ENCODE data around the gene KIF1C.
A peak's percentile ranks its signal among the peaks of the same experiment; 100 is the strongest.
"Not testable (repeated sequence)": the region's sequence is repeated elsewhere in the genome, so short reads cannot be mapped to it uniquely, and the experiment has no call there.

The KIF1C gene

DNA sequence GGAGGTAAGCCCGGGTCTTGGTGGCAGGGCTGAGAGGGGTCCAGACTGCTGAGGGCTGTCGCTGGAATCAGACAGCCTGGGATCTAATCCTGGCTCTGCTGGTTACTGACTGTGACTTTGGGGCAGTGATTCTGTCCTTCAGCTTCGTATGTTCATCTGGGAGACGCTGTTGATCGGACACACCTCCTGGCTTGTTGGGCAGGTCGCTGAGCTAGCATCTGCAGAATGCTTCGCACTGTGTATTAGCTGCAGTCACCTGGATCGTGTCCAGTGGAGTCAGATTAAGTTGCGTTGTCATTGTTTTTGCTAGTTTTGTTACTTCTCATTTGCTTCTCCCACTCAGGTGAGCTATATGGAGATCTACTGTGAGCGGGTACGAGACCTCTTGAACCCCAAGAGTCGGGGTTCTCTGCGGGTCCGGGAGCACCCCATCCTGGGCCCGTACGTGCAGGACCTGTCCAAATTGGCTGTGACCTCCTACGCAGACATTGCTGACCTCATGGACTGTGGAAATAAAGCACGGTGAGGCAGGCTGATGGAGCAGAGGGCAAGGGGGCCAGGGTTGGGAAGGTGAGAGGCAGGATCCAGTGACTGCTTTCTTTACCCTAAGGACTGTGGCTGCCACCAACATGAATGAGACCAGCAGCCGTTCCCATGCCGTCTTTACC is 4.5 kb downstream of the KIF1C start:
- no peak for DNase-seq

DNA sequence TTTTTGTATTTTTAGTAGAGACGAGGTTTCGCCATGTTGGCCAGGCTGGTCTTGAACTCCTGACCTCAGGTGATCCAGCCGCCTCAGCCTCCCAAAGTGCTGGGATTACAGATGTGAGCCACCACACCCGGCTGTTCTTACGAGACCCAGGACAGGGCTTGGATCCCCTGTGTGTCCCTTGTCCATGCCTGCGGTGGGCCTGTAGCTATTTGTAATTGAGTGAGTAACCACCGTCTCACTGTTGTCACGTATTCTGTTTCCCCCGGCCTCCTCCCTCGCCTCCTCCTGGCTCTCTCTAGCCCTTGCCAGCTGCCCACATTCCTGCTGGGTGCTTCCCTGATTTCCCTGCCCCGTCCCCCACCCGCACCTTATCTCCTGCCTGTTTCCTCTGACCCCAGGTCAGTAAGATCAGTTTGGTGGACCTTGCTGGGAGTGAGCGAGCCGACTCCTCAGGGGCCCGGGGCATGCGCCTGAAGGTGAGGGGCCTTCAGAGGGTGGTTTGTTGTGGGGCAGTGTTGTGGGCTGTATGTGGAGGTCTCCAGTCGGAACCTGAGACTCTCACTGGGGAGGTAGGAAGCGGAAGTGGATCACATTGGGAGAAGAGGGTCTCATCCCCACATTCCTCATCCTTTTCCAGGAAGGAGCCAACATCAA is 5.6 kb downstream of the KIF1C start:
- DNase-seq, result no peak

DNA sequence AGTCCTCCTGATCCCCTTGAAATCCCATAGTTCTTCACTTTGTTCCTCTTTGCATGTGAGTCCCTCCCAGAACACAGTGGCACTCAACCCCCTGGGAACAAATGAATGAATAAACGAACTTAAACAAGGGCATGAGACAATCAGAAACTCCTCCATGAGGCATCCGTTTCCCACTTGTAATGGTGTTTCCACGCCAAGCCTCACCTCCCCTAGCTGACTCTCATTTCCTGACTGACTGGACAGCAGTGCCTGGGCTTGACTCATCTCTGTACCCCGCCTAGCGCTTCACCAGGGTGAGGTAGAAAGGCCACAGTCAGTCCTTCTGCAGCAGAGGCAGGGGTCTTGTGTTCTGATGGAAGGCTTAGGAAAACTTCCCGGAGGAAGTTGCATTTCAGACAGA is 14.2 kb downstream of the KIF1C start:
- no peak for DNase-seq

DNA sequence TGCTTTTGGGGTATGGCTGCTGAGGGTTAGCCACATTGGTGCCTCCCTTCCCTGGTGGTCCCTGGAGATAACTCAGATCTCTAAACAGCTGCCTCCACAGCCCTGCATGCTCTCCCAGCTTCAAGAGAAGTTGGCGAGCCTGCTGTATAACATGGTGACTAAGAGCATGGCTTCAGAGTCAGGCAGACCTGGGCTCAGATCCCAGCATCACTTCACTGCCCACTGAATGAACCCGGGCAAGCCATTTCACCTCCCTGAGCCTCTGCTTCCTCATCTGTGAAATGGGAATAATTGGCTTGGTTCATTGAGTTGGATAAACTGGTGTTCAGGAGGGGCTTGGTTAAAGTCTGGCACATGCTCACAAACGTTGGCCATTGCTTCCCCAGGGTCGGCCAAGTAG is 16.6 kb downstream of the KIF1C start:
- no peak for DNase-seq

DNA sequence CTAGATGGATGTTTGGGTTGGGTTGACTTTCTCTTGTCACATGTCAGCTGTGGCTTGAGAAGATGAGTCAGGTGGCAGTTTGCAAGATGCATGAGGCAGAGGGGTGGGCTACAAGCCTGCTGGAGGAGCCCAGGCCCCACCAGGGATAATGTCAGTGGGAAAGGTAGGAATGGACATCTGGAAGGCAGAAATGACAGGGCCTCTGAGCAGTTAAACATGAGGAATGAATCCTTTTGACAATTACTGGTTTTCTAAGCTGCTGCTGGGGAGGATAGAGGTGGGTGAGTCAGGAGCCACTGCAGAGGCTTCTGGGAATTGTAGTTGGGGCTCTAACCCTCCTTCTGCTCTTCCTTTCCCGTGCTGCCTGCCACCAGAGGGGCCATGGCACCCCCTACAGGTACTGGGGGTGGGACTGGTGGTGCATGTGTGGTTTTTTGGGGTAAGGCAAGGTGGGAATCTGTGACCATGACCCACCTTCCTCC is 21.8 kb downstream of the KIF1C start:
- DNase-seq, result no peak

DNA sequence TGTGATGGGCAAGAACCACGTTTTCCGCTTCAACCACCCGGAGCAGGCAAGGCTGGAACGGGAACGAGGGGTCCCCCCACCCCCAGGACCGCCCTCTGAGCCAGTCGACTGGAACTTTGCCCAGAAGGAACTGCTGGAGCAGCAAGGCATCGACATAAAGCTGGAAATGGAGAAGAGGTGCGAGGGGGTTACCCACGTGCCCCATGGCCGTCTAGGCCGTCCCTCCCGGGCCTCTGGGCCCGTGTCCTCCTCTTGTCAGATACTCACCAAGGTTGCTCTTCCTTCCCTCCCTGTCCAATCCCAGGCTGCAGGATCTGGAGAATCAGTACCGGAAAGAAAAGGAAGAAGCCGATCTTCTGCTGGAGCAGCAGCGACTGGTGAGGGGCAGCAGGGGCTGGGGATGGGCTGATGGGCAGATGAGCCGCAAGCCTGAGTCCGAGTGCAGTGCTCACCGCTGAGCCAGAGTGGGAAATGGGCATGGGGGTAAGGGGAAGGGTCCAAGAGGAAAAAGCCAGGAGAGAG is 22.8 kb downstream of the KIF1C start:
- DNase-seq, result no peak

DNA sequence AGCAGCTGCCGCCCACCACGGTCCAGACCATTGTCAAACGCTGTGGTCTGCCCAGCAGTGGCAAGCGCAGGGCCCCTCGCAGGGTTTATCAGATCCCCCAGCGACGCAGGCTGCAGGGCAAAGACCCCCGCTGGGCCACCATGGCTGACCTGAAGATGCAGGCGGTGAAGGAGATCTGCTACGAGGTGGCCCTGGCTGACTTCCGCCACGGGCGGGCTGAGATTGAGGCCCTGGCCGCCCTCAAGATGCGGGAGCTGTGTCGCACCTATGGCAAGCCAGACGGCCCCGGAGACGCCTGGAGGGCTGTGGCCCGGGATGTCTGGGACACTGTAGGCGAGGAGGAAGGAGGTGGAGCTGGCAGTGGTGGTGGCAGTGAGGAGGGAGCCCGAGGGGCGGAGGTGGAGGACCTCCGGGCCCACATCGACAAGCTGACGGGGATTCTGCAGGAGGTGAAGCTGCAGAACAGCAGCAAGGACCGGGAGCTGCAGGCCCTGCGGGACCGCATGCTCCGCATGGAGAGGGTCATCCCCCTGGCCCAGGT is 24.5 kb downstream of the KIF1C start:
- no peak for DNase-seq

DNA sequence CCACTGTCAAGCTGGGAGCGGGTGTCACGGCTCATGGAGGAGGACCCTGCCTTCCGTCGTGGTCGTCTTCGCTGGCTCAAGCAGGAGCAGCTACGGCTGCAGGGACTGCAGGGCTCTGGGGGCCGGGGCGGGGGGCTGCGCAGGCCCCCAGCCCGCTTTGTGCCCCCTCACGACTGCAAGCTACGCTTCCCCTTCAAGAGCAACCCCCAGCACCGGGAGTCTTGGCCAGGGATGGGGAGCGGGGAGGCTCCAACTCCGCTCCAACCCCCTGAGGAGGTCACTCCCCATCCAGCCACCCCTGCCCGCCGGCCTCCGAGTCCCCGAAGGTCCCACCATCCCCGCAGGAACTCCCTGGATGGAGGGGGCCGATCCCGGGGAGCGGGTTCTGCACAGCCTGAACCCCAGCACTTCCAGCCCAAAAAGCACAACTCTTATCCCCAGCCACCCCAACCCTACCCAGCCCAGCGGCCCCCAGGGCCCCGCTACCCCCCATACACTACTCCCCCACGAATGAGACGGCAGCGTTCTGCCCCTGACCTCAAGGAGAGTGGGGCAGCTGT is 25.9 kb downstream of the KIF1C start:
- DNase-seq, result no peak

DNA sequence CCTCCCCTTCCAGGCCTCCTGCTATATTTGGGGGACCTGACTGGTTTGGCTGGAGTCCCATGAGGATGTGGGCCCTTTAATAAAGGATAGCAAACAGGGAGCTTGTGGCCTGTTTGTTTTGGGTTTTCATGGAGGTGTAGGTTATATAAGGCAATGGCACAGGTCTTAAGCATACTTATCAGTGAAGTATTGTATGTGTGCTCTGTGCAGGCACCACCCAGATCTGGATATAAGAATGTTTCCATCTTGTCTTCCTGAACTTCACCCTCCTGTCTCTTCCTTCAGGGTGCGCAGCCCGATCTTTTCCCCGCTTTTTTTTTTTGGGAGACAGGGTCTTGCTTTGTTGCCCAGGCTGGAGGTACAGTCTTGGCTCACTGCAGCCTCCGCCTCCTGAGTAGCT is 26.9 kb downstream of the KIF1C start:
- DNase-seq, result no peak

DNA sequence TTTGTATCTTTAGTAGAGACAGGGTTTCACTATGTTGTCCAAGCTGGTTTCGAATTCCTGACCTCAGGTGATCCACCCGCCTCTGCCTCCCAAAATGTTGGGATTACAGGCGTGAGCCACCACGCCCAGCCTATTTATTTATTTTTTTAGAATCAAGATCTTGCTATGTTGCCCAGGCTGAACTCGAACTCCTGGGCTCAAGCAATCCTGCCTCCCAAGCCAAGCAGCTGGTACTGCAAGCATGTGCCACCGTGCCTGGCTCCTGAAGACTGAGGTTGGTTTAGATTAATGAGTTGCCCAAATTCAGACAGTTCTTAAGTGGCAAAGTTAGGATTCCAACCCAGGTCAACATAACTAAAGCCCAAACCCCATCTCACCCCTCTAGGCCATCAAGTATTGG is 29.5 kb downstream of the KIF1C start:
- no peak for DNase-seq

DNA sequence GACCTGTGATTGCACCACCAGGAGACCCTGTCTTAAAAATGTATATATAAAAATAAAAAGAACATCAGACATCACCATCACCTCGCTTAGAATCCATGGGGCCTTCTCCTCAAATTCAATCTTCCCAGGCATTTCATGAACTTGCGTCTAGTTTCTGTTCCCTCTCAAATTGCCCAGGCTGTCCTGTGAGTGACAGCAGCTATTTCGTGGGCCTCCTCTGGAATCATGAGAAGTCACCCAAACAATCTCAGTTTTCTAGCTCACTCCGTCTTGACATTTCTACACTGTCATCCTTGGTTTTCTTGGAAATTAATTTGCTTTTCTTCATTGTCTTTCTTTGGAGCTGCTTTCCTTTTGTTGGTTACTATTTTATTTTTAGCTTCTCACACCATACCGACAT is 30.2 kb downstream of the KIF1C start:
- no peak for DNase-seq

DNA sequence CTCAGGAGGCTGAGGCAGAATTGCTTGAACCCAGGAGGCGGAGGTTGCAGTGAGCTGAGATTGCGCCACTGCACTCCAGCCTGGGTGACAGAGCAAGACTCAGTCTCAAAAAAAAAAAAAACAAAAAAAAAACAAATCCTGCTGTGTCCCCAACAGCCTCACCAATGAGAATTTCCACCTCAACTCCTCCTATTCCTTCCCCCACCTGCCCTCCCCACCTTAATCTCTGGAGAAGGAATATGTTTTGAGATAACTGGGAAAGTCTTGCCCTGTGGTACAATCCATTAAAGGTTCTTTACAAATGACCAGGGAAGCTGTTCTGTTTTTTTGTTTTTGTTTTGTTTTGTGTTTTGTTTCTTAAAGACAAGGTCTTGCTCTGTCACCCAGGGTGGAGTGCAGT is 32.4 kb downstream of the KIF1C start:
- DNase-seq, result not testable (repeated sequence)

DNA sequence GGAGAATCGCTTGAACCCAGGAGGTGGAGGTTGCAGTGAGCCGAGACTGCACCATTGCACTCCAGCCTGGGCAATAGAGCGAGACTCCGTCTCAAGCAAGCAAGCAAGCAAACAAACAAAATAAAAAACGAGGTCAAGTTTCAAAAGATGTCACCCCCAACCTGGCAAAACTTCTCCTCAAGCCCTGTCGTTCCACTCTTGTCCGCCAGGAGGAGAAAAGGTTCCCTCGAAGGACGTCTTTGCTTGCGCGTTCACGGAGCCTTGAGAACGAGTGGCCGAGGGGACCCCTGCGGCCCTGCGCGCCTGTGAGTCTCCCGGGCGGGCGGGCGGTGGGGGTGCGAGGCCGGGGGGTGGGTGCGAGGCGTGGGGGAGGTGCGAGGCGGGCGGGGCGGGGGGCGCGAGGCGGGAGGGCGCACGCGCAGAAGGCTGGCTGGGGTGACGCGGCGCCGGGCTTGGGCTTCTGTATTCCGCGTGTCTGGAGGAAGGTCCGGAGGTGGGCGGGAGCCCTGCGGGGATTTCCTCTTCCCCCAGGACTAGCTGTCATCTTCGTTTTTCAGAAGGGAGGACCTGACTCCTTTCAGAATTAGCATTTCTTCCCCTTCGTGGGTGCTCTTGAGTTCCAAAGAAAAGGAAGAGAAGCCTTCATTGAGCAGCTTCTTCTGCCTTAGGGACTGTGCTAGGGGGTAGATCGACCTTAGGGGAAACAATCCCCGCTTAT is 33.8 kb downstream of the KIF1C start:
- peak; percentile 66 for DNase-seq

DNA sequence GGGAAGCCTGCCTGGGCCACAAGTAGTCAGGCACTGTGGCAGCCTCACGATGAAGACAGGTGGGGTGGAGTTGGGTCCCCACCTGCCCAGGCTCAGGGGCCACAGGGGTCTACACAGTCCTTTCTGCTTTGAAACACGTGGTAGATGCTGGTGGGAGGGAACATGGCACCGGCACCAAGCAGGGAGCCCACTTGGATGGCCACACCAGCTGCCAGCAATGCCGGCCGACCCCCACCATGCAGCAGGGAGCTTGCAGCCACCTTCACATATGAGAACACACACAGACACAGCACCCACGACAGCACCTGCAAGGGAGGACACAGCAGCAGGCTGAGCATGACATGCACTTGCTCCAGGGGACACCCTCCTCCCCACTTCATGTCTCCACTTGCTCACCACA is 35.1 kb downstream of the KIF1C start:
- DNase-seq, result no peak

DNA sequence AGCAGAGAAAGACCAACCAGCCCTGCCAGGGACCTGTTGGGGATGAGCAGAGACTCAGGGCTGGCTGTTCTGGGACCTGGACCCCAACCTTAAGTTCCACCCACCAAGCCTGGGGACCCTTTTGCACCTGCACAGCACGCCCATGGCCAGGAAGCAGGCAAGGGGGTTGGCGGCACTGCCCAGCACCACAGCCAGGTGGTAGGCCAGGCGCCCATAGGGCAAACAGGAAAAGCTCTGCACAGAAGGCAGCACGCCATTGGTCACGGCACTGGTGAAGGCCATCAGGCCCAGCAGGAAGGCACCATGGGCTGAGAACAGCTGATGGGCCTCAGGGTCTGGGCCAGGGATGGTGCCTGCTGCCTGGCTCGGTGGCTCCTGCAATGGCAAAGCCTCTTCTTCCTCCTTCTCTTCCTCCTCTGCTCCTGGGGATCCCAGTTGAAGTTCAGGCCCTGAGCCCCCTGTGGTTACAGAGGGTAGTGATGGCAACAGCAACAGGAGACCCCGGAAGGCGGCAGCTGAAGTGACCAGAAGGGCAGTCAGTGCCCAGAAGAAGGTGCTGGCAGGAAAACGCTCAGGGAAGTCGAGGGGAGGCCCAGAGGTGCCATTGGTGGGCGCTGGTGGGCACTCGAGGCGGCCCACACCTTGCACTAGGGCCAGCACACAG is 35.7 kb downstream of the KIF1C start:
- no peak for DNase-seq

DNA sequence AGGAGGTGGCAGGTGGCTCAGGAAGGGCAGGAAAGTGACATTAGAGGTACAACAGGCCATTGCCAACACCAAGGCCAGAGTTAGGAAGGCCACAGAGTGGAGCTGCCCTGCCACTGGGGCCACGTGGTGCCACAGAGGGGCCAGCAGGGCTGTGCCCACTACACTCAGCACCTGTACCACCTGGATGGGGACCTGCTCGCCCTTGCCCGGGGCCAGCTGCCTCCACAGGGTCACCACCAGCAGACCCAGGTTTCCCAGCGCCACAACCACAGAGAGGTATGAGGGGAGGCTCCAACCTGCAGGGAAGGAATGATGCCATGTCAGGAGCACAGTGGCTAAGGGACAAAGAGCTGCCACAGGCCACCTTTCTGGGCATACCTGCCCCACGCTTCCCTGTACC is 36.3 kb downstream of the KIF1C start:
- no peak for DNase-seq

DNA sequence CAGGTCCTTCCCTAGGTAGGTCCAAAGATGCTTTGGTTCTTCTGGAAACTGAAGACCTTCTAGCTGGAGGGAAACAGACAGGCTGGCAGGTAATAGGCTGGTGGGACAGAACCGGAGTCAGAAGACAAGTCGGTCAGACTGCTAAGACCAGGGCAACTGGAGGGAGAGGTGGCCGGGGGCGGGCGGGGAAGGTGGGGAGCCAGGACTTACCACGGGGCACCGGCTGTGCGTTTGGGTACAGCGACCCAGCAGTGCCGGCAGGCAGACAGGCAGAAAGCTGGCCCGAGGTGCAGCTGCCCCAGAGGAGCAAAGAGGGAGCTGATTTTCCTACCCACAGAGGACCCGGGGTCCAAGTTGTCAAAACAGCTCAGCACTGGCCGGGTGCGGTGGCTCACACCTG is 36.9 kb downstream of the KIF1C start:
- no peak for DNase-seq

DNA sequence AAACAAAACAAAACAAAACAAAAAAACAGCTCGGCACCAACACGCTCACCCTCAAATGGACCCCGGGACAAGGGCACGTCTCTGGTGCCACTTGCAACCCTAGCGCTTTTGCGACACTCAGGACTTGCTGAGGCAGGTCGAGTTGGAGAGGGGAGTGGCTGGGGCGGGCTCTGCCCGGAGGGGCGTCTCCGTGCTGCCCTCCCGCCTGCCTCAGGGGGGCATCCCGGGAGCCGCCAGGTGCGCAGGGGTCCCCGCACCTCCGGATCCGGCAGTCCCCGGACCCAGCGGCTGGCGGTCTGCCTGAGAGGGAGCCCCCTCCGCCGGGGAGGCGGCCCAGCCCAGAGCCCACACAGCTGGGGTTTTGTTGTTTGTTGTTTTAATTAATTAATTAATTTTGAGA is 37.6 kb downstream of the KIF1C start, which contains the start of gene SLC52A1:
Gene SLC52A1 (minus strand): TSS at position 112 of the 400 bp plus-strand sequence. CDS start 820 bp downstream, outside the sequence.
- peak; percentile 8 for DNase-seq

DNA sequence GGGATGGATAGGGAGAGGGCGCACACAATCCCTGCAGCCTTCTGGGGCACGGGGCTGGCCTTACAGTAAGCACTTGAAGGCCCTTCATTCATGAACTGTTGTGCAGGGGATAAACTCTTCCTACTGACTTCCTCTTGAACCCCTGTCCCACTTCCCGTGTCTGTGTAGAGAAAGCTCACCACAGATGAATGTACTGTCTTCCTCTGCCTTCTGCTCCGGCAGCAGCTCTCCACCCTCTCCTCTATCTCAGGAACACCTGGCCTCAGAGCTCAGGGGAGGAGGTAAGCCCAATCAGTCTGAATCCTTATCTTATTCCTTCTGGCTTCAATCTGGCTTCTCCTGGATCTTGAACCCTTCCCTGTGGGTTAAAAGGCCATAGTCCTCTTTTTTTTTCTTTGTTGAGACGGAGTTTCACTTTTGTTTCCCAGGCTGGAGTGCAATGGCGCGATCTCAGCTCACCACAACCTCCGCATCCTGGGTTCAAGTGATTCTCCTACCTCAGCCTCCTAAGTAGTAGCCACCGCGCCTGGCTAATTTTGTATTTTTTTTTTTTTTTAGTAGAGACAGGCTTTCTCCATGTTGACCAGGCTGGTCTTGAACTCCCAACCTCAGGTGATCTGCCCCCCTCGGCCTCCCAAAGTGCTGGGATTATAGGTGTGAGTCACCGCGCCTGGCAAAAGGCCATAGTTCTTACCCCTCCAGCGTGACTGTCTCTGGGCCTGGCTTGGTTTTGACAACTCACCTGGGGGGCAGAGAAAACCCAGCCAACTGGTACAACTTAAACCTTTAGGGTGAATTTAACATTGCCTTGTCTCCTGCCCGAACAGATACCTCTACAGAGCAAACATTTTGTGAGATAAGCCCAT is 44.6 kb downstream of the KIF1C start:
- DNase-seq, result no peak

DNA sequence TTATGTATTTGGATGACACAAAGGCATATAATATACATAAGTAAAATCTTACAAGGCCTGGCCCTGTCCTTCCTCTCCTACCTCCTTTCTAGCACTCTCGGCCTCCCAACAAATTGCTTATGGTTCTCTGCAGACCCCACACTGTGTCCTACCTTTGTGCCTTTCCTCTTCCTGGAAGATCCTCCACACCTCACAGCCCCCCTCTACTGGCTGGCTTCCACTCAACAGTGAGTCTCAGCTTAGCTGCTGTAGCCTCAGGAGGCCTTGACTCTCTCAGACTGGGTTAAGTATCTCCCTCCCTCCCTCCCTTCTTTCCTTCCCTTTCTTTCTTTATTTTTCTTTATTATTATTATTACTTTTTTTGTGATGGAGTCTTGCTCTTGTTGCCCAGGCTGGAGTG is 45.8 kb downstream of the KIF1C start:
- DNase-seq, result no peak

DNA sequence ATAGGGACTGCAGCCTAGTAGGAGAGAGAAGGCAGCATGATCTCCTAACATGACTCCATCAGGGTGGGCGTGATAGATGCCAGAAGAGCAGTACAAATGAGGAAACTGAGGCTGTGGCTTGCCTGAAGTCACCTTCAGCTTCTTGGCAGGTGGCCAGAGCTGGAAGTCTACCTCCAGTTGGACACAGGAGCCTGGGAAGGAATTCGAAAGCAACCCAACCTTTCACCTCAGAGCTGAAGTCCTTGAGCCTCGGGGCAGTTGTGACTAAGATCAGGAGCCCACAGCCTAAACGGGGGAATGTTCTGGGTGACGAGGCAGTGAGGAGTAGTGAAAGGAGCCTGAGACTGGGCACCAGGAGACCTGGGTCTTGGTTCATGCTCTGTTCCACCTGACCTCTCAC is 46.9 kb downstream of the KIF1C start:
- no peak for DNase-seq

DNA sequence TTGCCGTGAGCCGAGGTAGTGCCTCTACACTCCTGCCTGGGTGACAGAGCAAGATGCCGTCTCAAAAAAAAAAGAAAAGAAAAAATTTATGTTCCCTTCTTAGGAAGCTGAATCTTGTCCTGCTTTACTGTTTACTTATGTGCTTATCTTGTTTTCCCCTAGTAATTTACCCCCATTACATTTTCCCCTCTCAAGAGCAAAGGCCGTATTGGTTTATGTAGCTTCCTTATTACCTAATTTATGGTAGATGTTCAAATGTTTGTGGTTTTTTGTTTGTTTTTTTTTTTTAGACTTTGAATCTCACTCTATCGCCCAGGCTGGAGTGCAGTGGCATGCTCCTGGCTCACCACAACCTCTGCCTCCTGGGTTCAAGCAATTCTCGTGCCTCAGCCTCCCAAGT is 47.7 kb downstream of the KIF1C start:
- DNase-seq, result no peak

Measured in NCI-H345 (cell line).